SU-DHL-6 (cell line): ENCODE data around the gene EPHA7.

ENCODE experiments used
- CTCF ChIP-seq: fragments of 200-600 bp; sonication (generic); IDR thresholded peaks from one replicate; pipeline ENCODE4 v1.5.1; 2017; ENCODE audit warnings: antibody characterized with exemption, mild to moderate bottlenecking, low read length, moderate library complexity; ENCODE audit not compliant: insufficient read depth, poor library complexity, severe bottlenecking
- EZH2phosphoT487 ChIP-seq: fragments of 200-600 bp; sonication (generic), shearing (Covaris generic); conservative IDR thresholded peaks from 2 replicates; pipeline ENCODE4 v1.6.1; 2018; ENCODE audit warnings: mild to moderate bottlenecking, antibody characterized with exemption, low read length, moderate library complexity, mixed read lengths

GRCh38 chr6:93403390-93403789 lies 16.0 kb downstream of the EPHA7 start:
- TF ChIP-seq CTCF (no peak), EZH2phosphoT487 (no peak)
